HEK293T (cell line): ENCODE data around the gene OR52R1.

ENCODE experiments used
- ARNT ChIP-seq: fragments of 450-650 bp; IDR thresholded peaks from 2 replicates; pipeline ENCODE4 v1.6.1; 2017; ENCODE audit warnings: mild to moderate bottlenecking
- BHLHE40 ChIP-seq: fragments of 450-650 bp; IDR thresholded peaks from 2 replicates; pipeline ENCODE4 v1.6.1; 2016; ENCODE audit warnings: mild to moderate bottlenecking, moderate library complexity, borderline replicate concordance
- FOXA1 ChIP-seq: fragments of 450-650 bp; IDR thresholded peaks from 2 replicates; pipeline ENCODE4 v1.6.1; 2016; ENCODE audit warnings: mild to moderate bottlenecking

- TF ChIP-seq ARNT: no peak
- TF ChIP-seq BHLHE40: no peak
- no peak for TF ChIP-seq FOXA1
Observed at GRCh38 chr11:4763096-4763495, 41.1 kb downstream of the OR52R1 start.
